GM18909 (cell line): ENCODE data around the gene SLC9A3.

ENCODE experiments used
- ATAC-seq: cut with Tn5 transposase; IDR thresholded peaks from one replicate; pipeline ENCODE4 v1.9.1; 2021; ENCODE audit warnings: mild to moderate bottlenecking; ENCODE audit not compliant: unreplicated experiment, poor library complexity

The SLC9A3 gene

DNA sequence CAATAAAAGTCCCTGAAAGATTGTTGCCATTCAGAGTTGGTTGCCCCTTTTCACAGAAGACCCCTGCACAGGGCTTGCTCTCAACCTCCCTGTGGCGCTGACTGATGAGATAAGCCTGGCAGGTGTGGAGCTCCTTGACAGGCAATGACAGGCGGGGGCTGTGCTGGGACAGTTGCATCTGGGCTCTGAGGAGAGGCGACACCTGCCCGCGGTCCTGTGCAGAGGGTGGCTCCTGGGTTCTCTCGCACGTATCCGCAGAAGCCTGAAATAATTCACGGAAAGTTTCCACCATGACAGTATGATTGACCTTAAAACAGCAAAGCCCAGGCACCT lies 101.0 kb downstream of the SLC9A3 start:
- no peak for ATAC-seq

DNA sequence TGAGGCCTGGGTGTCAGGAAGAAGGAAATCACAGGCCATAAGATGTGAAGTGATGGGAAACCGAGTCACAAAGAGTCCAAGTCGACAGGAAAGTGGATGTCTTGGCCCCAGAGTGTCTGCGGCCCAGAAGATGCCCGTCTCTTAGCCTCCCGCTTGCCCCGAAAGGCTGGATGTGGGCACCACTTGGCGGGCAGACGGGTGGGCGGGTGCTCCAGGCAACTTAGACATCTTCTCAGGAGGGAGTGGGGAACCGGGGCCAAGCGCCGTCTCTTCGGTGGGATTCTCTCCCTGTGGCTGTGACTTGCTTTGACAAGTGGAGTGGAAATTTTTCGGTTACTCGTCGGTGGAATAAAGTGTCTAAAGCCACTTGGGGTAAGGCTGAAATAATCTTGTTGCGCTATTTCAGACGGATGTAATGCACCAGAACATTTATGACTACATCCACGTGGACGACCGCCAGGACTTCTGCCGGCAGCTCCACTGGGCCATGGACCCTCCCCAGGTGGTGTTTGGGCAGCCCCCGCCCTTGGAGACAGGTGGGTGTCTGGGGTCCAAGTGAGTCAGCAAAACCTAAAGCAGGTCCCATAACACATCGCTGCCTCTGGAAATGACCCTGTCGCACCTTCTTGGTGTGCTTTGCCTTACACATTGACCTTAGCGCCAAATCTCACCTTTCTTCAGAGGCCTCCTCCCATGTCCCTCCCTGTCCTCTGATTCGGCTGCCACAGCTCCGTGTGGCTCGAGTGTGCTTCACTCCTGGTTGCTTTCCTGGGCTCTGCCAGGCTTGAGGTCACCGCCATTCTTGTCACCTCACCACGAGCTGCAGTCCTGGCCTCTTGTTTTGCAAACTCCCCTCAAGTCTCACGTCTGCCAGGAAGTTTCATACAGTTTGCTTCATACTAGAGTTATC lies 101.7 kb downstream of the SLC9A3 start:
- no peak for ATAC-seq

- ATAC-seq: no peak
Measured at GRCh38 chr5:421901-422300, 102.3 kb downstream of the SLC9A3 start.

DNA sequence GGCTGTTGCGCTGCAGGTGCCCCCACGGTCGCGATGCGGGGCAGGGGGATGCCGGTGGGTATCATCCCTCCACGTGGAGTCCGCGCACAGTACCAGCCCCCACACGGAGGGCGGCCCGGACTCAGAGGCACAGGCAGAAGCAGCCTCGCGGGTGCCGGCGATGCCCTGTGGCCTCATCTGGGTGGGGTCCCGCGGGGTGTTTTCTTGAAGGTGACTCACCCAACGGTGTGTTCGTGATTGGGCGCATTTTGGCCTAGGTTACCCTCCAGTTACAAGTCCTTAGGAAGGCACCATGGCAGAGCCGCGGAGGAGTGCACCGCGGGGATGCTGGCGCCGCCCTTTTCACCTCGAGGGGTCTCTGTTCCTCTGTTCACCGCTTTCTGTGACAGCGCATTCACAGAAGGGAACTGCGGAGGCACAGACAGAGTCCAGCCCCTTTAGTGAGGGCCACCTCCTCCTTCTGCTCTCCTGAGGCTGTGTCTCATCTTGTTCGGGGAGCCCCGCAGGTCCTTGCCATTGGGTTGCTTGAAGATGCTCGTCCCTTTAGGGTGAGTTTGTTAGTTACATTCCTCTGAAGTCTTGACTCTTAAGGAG lies 102.9 kb downstream of the SLC9A3 start:
- no peak for ATAC-seq

GRCh38 chr5:420632-421286 lies 103.5 kb downstream of the SLC9A3 start:
- ATAC-seq: no peak
